Renal pelvis (tissue), 4 donors: ENCODE data around the gene COCH. TPM values are rescaled to one million over a fixed set of nuclear protein-coding genes. Genes with fewer than 3 reads are reported as not detected.
"Not testable (repeated sequence)": the region's sequence is repeated elsewhere in the genome, so short reads cannot be mapped to it uniquely, and the experiment has no call there.

Experiments
- DNase-seq: peaks from one replicate; pipeline ENCODE4 v3.0.0-alpha.2; 2013
- polyA plus RNA-seq, 3 donors: library from polyadenylated mRNA; unstranded; fragments of 120-200 nt; gene quantifications; one replicate each; pipeline ENCODE4 v1.2.1, GENCODE V29; 2013; ENCODE audit not compliant: insufficient read length in 3 of 3

The COCH gene
- polyA plus RNA-seq, 3 donors: 3.3 to 4.5 (median 3.7) TPM

- no peak for DNase-seq
Observed at GRCh38 chr14:30914812-30915211, 40.5 kb downstream of the COCH start.

DNA sequence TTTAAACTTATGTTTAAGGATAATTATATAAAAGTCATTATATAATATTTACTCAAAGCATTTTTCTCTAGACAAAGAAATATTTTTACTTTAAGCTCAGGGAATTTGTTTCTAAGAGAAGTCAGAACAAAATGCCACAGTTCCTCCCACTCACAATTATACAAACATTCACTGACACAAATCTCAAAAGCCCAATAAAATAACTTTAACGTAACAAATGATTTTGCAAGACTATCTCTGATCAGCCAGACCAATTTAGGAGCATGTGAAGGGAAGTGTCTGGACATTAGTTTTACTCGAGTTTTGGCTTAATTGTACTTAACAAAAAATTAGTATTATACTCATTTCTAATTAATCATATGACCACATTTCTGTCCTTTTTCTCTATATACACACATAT is 41.2 kb downstream of the COCH start:
- no peak for DNase-seq

- no peak for DNase-seq
Observed at GRCh38 chr14:30921305-30921704, 46.9 kb downstream of the COCH start.

DNA sequence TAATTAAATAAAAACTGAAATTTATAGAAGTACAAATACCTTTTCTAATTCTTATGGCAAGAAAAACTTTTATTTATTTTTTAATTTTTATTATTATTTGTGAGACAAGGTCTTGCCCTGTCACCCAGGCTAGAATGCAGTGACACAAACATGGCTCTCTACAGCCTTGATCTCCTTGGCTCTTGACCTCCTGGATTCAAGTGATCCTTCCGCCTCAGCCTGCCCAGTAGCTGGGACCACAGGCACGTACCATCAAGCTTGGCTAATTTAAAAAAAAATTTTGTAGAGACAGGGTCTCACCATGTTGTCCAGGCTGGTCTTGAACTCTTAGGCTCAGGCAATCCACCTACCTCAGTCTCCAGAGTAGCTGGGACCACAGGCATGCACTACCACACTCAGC is 47.4 kb downstream of the COCH start:
- DNase-seq: no peak

- no peak for DNase-seq
Observed at GRCh38 chr14:30925254-30925653, 50.9 kb downstream of the COCH start.

GRCh38 chr14:30928462-30928861 is 54.1 kb downstream of the COCH start:
- DNase-seq: no peak

DNA sequence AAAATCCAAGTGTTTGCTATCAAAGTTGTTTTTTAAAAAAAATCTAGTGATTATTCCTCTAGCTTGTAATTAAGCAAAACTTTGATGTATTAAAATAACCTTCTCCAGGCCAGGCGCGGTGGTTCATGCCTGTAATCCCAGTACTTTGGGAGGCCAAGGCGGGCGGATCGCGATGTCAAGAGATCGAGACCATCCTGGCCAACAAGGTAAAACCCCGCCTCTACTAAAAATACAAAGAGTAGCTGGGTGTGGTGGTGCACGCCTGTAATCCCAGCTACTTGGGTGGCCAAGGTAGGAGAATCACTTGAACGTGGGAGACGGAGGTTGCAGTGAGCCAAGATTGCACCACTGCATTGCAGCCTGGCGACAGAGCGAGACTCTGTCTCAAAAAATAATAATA is 59.6 kb downstream of the COCH start:
- DNase-seq: not testable (repeated sequence)

DNA sequence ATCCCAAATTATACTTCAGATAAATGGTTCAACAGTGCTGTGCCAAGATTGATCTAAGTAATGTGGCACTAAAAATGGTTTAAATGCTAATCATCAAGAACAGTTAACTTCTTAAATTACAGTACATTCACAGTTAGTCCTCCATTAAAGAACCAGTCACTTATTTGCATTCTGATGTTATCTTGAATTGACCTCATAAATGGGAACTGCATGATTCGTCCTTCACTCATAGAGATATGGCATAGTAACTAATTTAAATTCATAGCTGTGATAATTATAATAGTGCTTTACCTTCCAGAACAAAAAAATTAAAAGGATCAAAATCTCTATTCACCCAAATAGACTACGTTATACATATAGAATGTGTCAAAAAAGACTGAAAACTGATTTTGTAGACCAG is 61.1 kb downstream of the COCH start:
- no peak for DNase-seq

- no peak for DNase-seq
Observed at GRCh38 chr14:30938617-30939016, 64.3 kb downstream of the COCH start.

Other genes with a start within 250 kb of the COCH start
- gene AP4S1, start 151.1 kb downstream of the COCH start, polyA plus RNA-seq: 10 to 100 TPM; 16.1 to 17.8 (median 16.8) TPM
- gene STRN3, start 151.8 kb downstream of the COCH start, polyA plus RNA-seq: 10 to 100 TPM; 39.9 to 50.5 (median 44.3) TPM